ENCODE results near the gene FAN1. TPM values are rescaled to one million over a fixed set of nuclear protein-coding genes. Genes with fewer than 3 reads are reported as not detected.

FAN1 gene
- 10 to 100 TPM; 25.0 to 26.0 TPM for total RNA-seq

- no peaks in the 10 kb centered on the region for H3K27me3 ChIP-seq (replicated peaks; ENCODE audit: insufficient read depth)
- H3K4me1 ChIP-seq (replicated peaks): no peaks in the 10 kb centered on the region
- under 1% methylated on average over 65 of the region's 65 CpGs for whole genome bisulfite sequencing
- TF ChIP-seq POLR2A (IDR thresholded peaks at IDR 0.05) (peak; percentile 60), CTCF (IDR thresholded peaks at IDR 0.05) (peak in 2 of 4 experiments; percentile 22 to 30), POLR2AphosphoS5 (IDR thresholded peaks at IDR 0.05) (peak; percentile 95)
- H3K27ac ChIP-seq: peak within 1 kb of the TSS; percentile 81 to 82
- no peaks in the 10 kb centered on the region for H3K9me3 ChIP-seq
- peak; percentile 91 for DNase-seq (ENCODE audit: low spot score)
- intact Hi-C loops (cut with DNase I): loop anchor here (10.0 kb wide), 2 partner anchors 221 to 421 kb away; partner anchors contain the start of gene KLF13
- peak within 1 kb of the TSS; percentile 69 for H3K4me3 ChIP-seq
- H3K36me3 ChIP-seq: no peaks in the 10 kb centered on the region
These were observed at the start of gene FAN1 for GRCh38 chr15:30903497-30904187. FAN1 (plus strand) TSS chr15:30903915; CDS start chr15:30904664, 749 bp downstream.

GRCh38 chr15:30859091-30859874 is 44.4 kb upstream of the FAN1 start:
- no peak overlapping the region for H3K27ac ChIP-seq
- H3K4me1 ChIP-seq (replicated peaks): no peaks in the 10 kb centered on the region
- no peaks in the 10 kb centered on the region for H3K9me3 ChIP-seq
- intact Hi-C loops (cut with DNase I): no loop called here
- WGBS: 10% methylated on average over 7 of the region's 7 CpGs
- no peak overlapping the region for H3K4me3 ChIP-seq
- TF ChIP-seq POLR2AphosphoS5 (IDR thresholded peaks at IDR 0.05) (no peak), CTCF (IDR thresholded peaks at IDR 0.05) (peak in 2 of 4 experiments; percentile 26 to 52)
- H3K36me3 ChIP-seq: no peaks in the 10 kb centered on the region
- no peaks in the 10 kb centered on the region for H3K27me3 ChIP-seq (replicated peaks; ENCODE audit: insufficient read depth)
- DNase-seq (ENCODE audit: low spot score): no peak

- TF ChIP-seq POLR2AphosphoS5 (IDR thresholded peaks at IDR 0.05): no peak
- H3K27me3 ChIP-seq (replicated peaks; ENCODE audit: insufficient read depth): no peaks in the 10 kb centered on the region
- intact Hi-C loops (cut with DNase I): no loop called here
These were observed 38.5 kb upstream of the FAN1 start for GRCh38 chr15:30865257-30865656.

GRCh38 chr15:30870681-30871080 is 33.0 kb upstream of the FAN1 start:
- peak; percentile 20 for DNase-seq (ENCODE audit: low spot score)
- H3K4me3 ChIP-seq: no peak overlapping the region
- intact Hi-C loops (cut with DNase I): no loop called here
- 62% methylated on average over 1 of the region's 1 CpG for WGBS
- no peaks in the 10 kb centered on the region for H3K9me3 ChIP-seq
- no peaks in the 10 kb centered on the region for H3K27me3 ChIP-seq (replicated peaks; ENCODE audit: insufficient read depth)
- no peaks in the 10 kb centered on the region for H3K4me1 ChIP-seq (replicated peaks)
- TF ChIP-seq POLR2AphosphoS5 (IDR thresholded peaks at IDR 0.05): peak; percentile 47
- TF ChIP-seq POLR2A (IDR thresholded peaks at IDR 0.05): no peak
- H3K36me3 ChIP-seq: no peaks in the 10 kb centered on the region
- peak overlapping the region in 1 of 2 donors; percentile 47 for H3K27ac ChIP-seq

More at GRCh38 chr15:30865257-30865656, 38.5 kb upstream of the FAN1 start:
- H3K9me3 ChIP-seq: no peaks in the 10 kb centered on the region
- no peaks in the 10 kb centered on the region for H3K36me3 ChIP-seq
- DNase-seq (ENCODE audit: low spot score): no peak
- H3K4me1 ChIP-seq (replicated peaks): no peaks in the 10 kb centered on the region
- H3K27ac ChIP-seq: no peak overlapping the region
- no peak overlapping the region for H3K4me3 ChIP-seq

GRCh38 chr15:30872341-30872748 is 31.4 kb upstream of the FAN1 start:
- no peaks in the 10 kb centered on the region for H3K36me3 ChIP-seq
- intact Hi-C loops (cut with DNase I): no loop called here
- no peak for TF ChIP-seq POLR2A (IDR thresholded peaks at IDR 0.05)
- no peak for TF ChIP-seq CTCF (IDR thresholded peaks at IDR 0.05)
- TF ChIP-seq POLR2AphosphoS5 (IDR thresholded peaks at IDR 0.05): no peak
- no peak overlapping the region for H3K27ac ChIP-seq
- no peak overlapping the region for H3K4me3 ChIP-seq
- H3K9me3 ChIP-seq: no peaks in the 10 kb centered on the region
- H3K4me1 ChIP-seq (replicated peaks): no peaks in the 10 kb centered on the region
- DNase-seq (ENCODE audit: low spot score): no peak
- no peaks in the 10 kb centered on the region for H3K27me3 ChIP-seq (replicated peaks; ENCODE audit: insufficient read depth)
- 74% methylated on average over 1 of the region's 1 CpG for WGBS
